ENCODE measurements around the gene EXOC6B.

DNA sequence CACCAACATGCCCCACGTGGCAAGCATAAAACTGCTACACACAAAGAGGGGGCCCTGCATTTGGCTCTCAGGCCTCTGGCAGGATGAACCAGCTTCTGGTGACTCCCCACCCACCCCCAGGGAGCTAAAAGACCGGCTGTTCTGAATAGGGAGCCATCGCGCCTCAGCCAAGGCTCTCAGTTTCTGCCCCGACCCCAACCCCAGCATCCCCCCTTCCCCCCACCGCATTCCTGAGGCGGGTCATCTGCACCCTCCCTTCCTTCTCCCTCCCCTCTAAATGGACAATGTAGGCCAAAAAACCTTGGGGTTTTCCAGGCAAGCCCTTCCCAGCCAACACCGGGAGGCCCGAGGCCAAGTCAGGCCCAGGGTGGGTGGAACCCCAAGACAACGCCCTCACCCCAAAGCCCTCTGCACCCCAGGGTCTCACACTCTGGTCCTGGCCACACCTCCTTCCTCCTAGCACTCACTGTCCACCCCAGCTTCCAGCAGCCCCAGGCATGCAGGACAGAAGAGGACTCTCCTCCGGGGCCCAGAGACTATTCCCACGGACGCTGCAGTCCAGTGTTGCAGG, 683.9 kb downstream of the EXOC6B start:
- no peak for TF ChIP-seq FOXM1 (IDR thresholded peaks at IDR 0.05; ENCODE audit: borderline replicate concordance, low read depth)
- TF ChIP-seq EP300 (IDR thresholded peaks at IDR 0.05; ENCODE audit: borderline replicate concordance) = no peak
